RWPE1 (cell line): ENCODE results near the gene COL5A1.

Source experiments
- CTCF ChIA-PET: fragments of 350-600 bp; sonication (Branson Sonifier 250); formaldehyde crosslinking; extraction: SDS; loops from one replicate; lab custom pipeline; 2021; lab: Yijun Ruan, JAX
- POLR2A ChIA-PET: fragments of 400-600 bp; formaldehyde crosslinking; extraction: SDS; loops from one replicate; lab custom pipeline; 2020; ENCODE audit warnings: antibody characterized with exemption; ENCODE audit not compliant: low non-redundant PET; lab: Yijun Ruan, JAX
- DNase-seq: peaks from one replicate; pipeline ENCODE4 v3.0.0; 2012; ENCODE audit warnings: low spot score
- H3K27ac ChIP-seq: fragments of 450-650 bp; 2 replicates; pipeline ENCODE4 v1.5.1; 2017
- TF ChIP-seq, protein P1 (sequence below): fragments of 450-650 bp; conservative IDR thresholded peaks from 2 replicates; pipeline ENCODE4 v1.5.1; 2017; ENCODE audit warnings: low read depth, mild to moderate bottlenecking

The COL5A1 gene

DNA sequence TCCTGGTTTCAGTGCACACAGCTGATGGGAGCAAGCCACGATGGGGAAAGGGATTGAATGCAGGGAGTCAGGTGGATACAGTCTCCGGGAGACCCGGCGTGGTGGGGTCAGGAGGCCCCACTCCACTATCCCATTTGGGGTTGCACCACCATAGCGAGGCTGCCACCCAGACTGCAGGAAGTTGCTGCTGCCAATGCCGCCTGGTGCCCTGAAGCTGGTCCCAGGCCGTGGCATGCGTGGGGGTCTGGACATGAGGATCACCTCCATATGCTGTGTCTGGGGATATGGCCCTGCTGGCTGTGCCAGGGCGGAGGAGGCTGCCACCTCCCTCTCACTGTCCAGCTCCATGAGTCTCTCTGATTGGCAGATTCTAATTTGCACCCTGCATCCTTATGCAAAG, 45.3 kb downstream of the COL5A1 start:
- TF ChIP-seq, protein P1, sequence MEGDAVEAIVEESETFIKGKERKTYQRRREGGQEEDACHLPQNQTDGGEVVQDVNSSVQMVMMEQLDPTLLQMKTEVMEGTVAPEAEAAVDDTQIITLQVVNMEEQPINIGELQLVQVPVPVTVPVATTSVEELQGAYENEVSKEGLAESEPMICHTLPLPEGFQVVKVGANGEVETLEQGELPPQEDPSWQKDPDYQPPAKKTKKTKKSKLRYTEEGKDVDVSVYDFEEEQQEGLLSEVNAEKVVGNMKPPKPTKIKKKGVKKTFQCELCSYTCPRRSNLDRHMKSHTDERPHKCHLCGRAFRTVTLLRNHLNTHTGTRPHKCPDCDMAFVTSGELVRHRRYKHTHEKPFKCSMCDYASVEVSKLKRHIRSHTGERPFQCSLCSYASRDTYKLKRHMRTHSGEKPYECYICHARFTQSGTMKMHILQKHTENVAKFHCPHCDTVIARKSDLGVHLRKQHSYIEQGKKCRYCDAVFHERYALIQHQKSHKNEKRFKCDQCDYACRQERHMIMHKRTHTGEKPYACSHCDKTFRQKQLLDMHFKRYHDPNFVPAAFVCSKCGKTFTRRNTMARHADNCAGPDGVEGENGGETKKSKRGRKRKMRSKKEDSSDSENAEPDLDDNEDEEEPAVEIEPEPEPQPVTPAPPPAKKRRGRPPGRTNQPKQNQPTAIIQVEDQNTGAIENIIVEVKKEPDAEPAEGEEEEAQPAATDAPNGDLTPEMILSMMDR = no peak
- ChIA-PET CTCF (interaction anchor here (0.6 to 2.1 kb wide), 4 partner anchors 9 to 238 kb away, joined by 3 to 10 read pairs (median 6); no protein-coding TSS in a partner anchor), POLR2A (no interaction called here)
- no peak for DNase-seq
- no peak overlapping the region for H3K27ac ChIP-seq

DNA sequence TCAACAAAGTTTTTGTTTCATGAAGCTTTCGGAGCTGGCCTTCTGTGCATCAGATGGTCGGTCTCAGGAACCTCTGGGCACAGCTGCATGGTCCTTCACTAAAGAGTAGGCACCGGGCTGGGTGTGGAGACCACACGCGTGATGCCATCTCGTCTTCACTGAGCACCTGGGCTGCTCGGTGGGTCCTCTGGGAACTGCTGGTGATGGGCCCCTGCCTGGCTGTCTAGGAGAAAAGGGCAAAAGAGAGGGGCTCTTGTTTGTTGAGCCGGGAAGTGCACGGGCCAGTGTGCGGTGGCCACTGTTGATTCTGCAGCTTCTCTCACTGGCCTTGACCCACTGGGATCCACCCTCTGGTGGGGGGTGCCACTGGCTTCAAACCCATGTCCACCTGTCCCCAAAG, 46.0 kb downstream of the COL5A1 start:
- ChIA-PET POLR2A (no interaction called here), CTCF (interaction anchor here (0.5 to 2.1 kb wide), 7 partner anchors 9 to 517 kb away, joined by 3 to 10 read pairs (median 4); no protein-coding TSS in a partner anchor)
- no peak for DNase-seq
- no peak overlapping the region for H3K27ac ChIP-seq
- TF ChIP-seq, protein P1 = no peak

DNA sequence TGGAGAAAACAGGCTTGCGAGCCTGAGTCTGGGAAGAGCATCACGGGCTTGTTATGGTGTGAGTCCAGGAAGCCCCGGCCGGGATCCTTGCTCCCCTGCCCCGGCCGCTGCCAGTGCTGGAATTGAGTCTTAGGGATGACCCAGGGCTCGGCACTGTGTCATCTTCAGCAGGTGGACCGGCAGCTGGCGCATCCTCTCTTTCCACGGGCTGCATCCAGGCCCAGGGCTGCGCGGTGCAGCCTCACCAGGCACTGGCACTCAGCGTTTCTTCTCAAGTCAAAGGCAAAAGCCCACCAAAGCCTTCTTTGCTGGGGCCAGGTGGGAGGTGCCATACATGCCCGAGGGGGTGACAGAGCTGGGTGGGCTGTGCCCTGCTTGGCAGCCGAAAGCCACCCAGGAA, 46.6 kb downstream of the COL5A1 start:
- ChIA-PET CTCF (interaction anchor here (0.6 to 2.4 kb wide), 9 partner anchors 10 to 1170 kb away, joined by 3 to 14 read pairs (median 6); no protein-coding TSS in a partner anchor), POLR2A (no interaction called here)
- TF ChIP-seq, protein P1 = no peak
- no peak for DNase-seq
- peak overlapping the region; percentile 20 for H3K27ac ChIP-seq

DNA sequence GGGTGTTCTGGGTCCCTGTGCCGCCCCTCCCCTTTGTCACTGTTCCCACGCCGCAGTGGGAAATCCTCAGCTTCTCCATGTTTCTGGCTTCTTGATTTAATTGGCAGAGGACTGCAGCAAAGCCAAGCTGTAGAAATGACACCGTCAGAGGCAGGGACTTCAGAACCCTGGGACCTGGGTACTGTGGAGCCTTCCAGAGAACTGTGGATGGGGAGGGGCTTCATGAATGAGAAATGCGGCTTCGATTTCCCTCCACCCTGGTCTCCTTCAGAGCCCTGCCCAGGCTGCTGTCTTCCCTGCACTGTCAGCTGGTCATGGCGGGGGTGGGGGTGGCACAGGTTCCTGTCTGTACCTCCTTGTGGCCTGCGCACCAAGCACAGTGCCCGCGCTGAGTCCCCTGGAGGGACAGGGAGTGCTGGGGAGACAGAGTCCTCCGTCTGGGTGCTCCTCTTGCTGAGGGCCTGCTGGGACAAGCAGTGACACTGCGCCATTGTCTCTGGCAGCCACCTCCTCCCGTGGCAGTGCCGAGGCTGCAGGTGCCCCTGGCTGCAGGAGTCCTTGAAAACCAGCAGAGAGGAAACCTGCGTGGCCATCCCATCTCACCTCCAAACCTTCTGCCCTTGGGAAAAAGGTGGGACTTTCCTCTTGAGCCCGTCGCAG, 47.2 kb downstream of the COL5A1 start:
- TF ChIP-seq, protein P1 = no peak
- ChIA-PET CTCF (interaction anchor here (0.6 to 2.4 kb wide), 21 partner anchors 9 to 1170 kb away, joined by 3 to 15 read pairs (median 4); no protein-coding TSS in a partner anchor), POLR2A (no interaction called here)
- peak overlapping the region; percentile 20 for H3K27ac ChIP-seq
- no peak for DNase-seq

DNA sequence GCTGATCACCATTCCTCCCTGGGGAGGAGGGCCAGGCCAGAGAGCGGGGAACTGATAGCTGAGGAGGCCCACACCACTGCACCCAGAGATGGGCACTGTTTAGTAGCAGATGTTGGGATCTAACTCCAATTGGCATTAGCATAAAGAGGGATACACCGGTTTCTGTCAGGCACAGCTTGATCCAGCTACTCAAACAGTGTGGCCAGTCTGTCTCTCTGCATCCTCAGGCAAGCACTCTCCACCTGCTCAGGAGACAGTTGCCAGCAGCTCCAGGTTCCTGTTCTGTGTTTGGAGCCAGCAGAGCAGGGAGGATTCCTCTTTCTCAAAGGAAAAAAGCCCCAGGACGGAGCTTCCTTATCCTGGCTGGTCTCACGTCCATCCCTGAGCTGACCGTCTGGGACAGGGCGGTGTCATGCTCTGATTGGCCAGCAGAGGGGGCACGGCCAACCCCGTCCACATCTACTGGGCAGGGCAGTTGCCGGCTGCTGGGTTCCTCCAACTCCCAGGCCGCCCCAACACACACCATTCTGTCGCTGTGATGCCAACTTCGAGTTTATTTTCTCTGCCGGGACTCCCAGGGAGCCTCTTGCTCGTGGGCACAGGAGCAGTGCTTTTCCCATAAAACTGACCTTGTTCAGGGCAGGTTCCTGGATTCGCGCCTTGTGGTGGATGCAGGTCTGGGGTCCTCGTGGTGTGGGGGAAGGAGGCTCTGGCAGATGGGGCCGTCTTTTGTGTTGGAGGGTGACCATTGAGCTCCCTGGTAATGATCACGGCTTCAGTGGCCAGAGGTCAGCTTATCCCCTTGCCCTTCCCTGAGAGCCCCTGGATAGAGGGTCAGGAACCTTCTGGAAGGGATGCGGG, 47.9 kb downstream of the COL5A1 start:
- TF ChIP-seq, protein P1 = peak; percentile 97
- peak overlapping the region; percentile 20 for H3K27ac ChIP-seq
- DNase-seq = peak; percentile 87
- ChIA-PET POLR2A (no interaction called here), CTCF (interaction anchor here (0.5 to 2.4 kb wide), 25 partner anchors 8 to 527 kb away, joined by 3 to 15 read pairs (median 4); no protein-coding TSS in a partner anchor)

DNA sequence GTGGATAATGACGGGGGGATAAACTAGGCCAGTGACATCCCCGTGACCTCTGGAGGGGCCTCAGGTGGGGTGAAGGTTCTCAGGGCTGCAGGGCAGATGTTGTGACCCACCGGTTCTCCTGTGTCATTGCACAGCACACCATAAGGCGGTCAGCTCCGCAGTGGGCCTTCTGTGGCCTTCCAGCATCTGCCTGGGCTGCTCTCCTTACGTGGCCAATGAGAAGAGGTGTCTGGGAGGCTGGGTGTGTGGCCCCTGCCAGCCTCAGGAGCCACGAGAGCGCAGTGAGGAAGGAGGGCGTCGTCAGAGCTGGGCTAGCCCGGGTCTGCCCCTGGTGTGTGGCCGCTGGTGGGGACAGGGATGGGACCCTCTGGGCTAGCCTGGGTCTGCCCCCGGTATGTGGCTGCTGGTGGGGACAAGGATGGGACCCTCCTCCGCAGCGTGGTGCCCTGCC, 48.7 kb downstream of the COL5A1 start:
- CTCF ChIA-PET = interaction anchor here (0.5 to 2.4 kb wide), 7 partner anchors 11 to 234 kb away, joined by 3 to 14 read pairs (median 3); no protein-coding TSS in a partner anchor
- POLR2A ChIA-PET = interaction anchor here (0.6 kb wide), 1 partner anchor 52 kb away, joined by 5 read pairs; no protein-coding TSS in a partner anchor

More for the DNA sequence above, 48.7 kb downstream of the COL5A1 start:
- TF ChIP-seq, protein P1 = no peak
- peak overlapping the region; percentile 20 for H3K27ac ChIP-seq
- no peak for DNase-seq
